NOMO-1 (cell line): Measurements from ENCODE around the gene RRP9.
A peak's percentile ranks its signal among the peaks of the same experiment; 100 is the strongest.

Experiments used
- DNase-seq, 2 experiments: peaks; one replicate each; lab custom pipeline; 2025; ENCODE audit not compliant: unreplicated experiment in 2 of 2; lab: John Stamatoyannopoulos, UW

RRP9 gene

DNA sequence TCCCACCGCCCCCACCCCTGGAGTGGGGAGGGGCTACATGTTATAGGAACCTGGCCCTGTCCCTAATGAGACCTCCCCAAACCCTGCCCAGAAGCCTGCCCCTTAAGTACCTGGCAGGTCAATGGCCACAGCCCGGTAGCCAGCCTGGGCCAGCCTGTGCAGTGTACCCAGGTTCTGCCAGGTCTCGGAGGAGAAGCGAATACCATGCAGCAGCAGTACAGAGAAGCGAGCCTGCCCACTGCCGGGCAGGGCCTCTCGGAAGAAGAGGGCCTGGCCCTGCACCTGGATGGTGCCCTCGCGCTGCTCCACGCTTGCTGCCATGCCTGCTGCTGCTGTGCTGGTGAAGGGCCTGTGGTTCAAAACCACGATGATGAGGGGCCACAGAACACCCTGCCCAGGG lies 29.6 kb upstream of the RRP9 start:
- DNase-seq, result no peak

DNA sequence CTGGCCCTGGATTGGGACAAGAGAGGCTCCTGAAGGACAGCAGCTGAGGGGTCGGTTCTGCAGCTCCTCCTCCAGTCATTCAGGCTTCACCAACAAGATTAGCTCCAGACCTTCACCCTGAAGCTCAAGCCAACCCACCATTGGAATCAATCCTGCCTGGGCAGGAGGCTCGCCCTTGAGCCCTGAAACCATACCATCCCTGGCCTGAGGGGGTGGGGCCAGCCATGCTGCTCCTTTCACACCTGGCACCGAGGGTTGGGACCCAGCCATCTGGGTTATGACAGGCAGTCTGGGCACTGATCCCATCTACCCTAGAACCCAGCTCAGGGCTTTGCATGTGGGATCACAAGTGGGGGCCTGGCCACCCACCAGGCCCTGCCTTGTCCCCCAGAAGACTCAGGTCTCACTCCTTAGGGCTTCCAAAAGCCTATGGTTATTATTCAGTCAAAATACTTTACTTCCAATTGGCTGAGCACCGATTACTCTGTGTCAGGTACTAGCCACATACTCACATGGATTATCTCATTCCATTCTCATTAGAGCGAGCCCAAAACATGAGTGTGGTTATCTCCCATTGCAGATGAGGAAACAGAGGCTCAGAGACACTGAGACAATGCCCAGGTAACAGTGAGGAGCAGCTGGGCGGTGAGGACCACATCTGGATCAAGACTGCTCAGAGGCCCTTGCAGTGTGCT lies 29.0 kb upstream of the RRP9 start:
- no peak for DNase-seq

- DNase-seq, result no peak
Observed at GRCh38 chr3:51969841-51970240, 28.1 kb upstream of the RRP9 start.

DNA sequence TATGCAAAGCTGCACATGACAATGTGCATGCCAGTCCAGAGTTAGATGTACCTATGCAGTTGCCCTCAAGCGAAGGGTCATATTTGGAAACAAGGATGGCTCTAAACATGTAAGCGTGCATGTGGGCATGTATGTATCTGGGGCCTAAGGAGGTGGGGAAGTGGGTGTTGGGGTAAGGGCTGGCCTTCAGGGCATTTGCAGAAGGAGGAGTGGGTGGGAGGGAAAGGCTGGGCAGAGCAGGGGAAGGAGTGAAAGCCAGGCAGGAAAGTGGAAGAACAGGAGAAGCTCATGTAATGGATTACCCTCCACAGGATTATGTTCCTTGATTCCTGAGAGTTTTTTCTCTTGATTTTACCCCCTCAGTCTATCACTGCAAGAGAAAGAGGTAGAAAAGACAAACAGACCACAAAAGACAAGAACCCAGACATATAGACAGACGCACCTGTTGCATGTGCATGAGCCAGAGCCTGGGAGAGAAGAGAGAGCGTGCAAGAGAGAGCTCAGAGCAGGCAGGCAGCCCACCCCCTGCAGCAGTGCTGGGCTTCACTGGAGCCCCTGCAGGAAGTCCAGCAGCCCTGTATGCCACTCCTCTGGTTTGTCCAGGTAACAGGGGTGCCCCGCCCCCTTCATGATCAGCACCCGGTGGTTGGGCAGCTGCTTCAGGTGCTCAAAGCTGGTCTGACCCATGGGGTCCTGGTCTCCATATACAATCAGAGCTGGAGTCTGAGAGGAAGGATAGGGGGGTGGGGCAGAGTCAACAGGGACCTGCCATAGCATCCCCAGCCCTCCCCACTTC lies 27.4 kb upstream of the RRP9 start:
- no peak for DNase-seq

GRCh38 chr3:51968170-51968775 lies 26.6 kb upstream of the RRP9 start:
- DNase-seq, result no peak

GRCh38 chr3:51967384-51968169 lies 25.9 kb upstream of the RRP9 start, which contains the start of gene PCBP4:
TSS of gene PCBP4 (minus strand) at chr3:51967454. CDS start at chr3:51961240, 6,214 bp downstream.
- peak in 1 of 2 experiments; percentile 20 for DNase-seq

DNA sequence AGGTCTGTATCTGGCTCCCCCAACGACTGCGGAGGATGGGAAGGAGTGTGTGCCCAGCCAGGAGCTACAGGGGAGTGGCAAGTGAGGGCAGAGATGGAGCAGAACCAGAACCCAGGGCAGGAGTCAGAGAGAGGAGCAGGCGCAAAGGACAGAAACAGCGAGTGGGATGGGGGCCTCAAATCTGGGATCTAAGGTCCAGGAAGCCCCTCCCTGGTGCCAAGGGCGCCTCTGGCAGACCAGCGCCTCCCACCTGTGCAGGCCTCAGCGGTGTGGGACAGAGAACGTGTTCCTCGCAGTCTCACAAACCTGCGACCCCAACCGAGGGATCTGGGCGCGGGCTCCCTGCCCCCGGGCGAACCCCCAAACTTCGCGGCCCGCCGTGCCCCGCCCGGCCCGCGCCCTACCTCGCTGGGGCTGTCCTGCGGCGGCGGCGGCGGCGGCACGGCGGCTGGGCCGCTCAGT lies 25.2 kb upstream of the RRP9 start:
- DNase-seq, result no peak

DNA sequence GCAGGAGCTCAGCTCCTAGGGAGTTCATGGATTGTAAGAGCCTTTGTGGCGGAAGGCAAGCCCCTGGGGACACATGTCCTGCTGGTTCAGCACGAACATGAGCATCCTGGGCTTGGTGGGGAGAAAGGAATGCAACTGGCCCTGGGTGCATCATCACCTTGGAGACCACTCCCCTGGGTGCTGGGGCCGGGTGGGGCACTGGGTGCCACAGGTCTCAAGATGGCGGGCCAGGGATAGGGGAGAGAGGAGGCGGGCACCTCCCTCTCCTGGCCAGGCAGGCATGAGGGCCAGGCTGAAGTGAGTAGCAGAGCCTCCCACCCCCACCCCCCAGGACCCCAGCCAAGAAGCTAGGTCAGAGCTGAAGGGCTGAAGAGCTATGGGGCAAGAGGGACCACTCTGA lies 24.8 kb upstream of the RRP9 start:
- no peak for DNase-seq

DNA sequence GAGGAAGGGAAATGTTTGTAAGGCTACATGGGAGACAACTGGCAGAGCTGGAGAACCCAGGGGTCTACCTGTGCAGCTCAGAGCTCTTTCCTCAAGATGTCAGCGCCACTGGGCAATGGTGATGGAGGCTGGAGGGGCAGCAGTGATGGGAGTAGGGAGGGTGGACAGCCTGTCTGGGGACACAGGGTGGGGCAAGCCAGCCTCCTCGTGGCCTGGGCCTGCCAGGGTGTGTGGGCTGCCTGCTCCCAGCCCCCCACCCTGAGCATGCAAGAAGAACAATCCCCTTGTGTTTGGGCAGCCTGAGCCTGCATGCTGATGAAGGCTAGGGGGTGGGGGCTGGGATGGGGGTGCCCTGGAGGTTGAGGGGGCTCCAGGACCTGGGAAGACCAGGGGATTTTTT lies 24.3 kb upstream of the RRP9 start:
- no peak for DNase-seq

DNA sequence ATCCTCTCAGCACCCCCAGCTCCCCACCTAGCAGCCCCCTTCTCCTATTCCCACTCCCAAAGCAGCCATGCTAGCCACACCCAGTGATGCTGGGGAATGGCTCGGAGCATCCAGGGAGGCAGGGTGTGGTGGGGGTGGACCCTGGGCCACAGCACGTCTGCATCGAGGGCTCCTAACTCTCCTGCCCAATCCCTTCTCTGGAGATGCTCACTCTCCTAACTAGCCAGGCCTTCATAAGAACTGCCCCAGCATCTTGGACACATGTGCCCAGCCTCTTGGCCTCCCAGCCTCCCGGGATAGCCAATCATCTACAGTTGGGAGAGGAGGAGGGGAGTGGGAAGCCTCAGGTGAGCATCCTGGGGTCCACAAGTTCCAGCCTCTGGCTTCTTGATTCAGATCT lies 22.8 kb upstream of the RRP9 start:
- DNase-seq, result no peak

- DNase-seq, result no peak
Observed at GRCh38 chr3:51963951-51964451, 22.3 kb upstream of the RRP9 start.

DNA sequence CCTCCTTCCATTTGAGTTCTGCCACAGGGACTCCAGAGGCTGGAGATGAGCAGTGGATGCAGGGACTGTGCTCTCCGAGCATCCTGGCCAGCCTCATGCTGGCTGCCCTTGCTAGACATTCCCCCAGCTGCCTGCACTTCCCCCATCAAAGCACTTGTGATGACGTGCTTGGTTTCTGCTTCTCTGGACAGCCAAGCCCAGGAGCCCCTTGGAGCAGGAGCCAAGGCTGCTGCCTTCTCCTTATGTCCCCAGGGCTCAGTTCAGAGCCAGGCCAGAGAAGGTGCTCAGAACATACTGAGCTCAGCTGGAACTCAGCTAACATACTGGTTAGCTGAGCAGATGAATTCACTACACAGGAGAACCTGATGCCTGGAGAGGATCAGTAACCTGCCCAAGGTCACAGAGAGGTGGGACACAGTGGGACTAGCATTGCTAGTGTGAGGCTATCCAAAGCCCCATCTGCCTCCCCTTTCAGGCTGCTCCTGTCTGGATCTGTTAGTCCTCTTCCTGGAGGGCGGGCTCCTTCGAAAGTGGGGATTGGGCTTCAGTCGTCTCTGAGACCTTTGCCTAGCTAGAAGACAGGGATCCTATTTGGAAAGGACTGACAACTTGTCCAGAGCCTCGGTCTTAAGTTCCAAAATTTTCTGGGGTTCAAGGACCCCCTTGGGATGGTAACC lies 21.3 kb upstream of the RRP9 start:
- no peak for DNase-seq

DNA sequence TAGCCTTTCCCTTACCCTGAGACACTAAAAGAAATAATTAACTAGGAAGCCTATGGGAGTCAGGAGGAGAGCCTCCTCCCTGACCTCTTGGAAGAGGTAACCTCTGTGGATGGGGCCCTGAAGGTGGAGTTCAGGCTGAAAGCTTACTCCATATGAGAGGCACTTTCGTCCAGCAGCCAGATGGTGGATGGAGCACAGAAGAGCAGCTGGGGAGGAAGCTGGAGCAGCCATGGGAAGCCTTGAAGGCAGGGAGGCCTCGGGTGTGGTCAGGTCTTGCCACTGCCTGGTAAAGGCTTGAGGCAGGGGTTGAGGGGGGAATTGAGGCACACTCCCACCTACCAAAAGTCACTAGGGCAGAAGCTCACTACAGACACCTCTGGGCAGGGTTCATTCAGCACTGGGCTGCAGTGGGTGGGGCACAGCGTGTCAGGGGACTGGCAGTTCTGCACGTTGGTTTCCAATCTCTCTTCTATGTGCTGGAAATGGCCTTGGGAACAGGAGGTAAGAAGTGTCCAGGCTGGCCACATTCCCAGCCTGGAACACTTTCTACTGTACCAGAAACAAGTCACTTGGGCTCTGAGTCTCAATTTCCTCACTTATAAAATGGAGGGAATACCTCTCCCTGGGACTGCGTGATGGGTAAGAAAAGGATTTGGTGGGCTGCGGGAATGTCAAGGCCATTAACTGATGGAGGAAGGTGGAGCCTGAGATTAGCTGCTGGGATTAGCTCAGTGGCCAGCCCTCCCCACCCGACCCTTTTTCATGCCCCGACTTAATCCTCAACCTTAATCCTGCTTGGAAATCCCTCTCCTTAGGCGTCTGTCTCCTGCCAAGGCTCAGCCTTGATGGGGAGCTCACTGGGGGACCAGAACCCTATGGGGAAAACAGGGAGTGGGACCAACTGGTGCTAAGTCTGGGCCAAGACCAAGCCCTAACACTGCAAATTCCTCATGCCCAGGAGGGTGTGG lies 20.2 kb upstream of the RRP9 start:
- no peak for DNase-seq

DNA sequence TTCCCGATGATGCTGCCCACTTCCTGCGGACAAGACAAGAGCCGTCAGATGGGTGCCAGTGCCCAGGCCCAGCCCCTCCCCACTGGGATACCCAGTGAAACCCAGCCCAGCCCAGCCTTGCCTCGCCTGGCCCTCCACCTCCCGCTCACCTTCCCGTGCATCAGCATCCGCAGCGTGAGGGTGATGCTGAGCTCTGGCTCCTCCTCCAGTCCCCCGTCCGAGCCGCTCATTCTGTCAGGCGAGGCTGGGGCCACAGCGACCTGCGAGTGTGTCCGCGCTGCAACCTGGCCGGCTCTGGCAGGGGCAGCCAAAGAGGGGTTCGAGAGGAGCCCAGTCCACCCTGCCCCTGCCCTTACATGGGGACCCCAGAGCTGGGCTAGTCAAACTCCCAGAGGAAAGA lies 19.3 kb upstream of the RRP9 start:
- DNase-seq, result no peak

GRCh38 chr3:51960386-51960785 lies 18.7 kb upstream of the RRP9 start:
- DNase-seq, result no peak

- DNase-seq, result no peak
Observed at GRCh38 chr3:51959651-51960050, 17.9 kb upstream of the RRP9 start.

- DNase-seq, result no peak
Observed at GRCh38 chr3:51958603-51959521, 17.2 kb upstream of the RRP9 start.
